ENCODE measurements around the gene SLC23A1. TPM values are rescaled to one million over a fixed set of nuclear protein-coding genes. Genes with fewer than 3 reads are reported as not detected.
A peak's percentile ranks its signal among the peaks of the same experiment; 100 is the strongest.

The SLC23A1 gene
- total and polyA plus RNA-seq, 9 of the 15 experiments (the other 6 are each of a cell fraction or from before 2014, with no cell fraction given): 0.03 to 0.20 (median 0.05) TPM; not detected in 5

DNA sequence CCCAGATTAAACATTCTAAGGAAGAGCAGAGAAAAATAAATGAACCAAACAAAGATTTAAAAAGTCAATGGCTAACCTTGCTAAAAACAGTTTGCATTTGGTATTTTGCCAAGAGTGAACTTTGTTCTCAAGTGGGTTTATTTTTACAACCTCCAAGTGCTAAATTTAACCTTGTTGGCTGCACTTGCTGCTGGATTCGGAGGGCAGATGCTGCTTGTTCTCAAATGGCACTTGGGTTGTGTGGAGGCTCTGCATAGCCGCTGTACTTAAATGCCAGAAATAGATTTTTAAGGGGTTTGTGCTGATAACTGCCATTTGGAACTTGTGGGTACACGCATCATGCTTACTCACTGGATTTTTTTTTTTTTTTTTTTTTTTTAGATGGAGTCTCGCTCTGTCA, 34.1 kb upstream of the SLC23A1 start:
- no peak overlapping the region for H3K4me3 ChIP-seq
- WGBS (ENCODE audit: insufficient coverage, low coverage, missing lambda C conversion rate): 49% methylated on average over 3 of the region's 4 CpGs
- no peaks in the 10 kb centered on the region for H3K9me1 ChIP-seq (ENCODE audit: control insufficient read depth, insufficient read depth, low read length)
- TF ChIP-seq MEF2A (IDR thresholded peaks at IDR 0.05; ENCODE audit: control insufficient read depth, low read depth, low read length) (peak; percentile 42; the same call in 1 of the 2 replicates), ZNF143 (CRISPR knock-in tag; IDR thresholded peaks at IDR 0.05) (no peak)
- no peak overlapping the region for H3K4me2 ChIP-seq (ENCODE audit: insufficient read depth, low read length)
- no peak for ATAC-seq
- peaks cover 4 to 13% of the 10 kb centered on the region in 2 experiments for H3K4me1 ChIP-seq (replicated peaks in 1 of 2; ENCODE audit: control insufficient read depth in 2 of 2, insufficient read depth in 2 of 2, low read length in 2 of 2)
- no peak overlapping the region for H3K9ac ChIP-seq (ENCODE audit: insufficient read depth in 1 of 2, low read depth in 2 of 2, low read length in 2 of 2)
- H3K79me2 ChIP-seq (ENCODE audit: control insufficient read depth, insufficient read depth, low read length): no peaks in the 10 kb centered on the region
- intact Hi-C loops (cut with micrococcal nuclease): loop anchor here (5.0 kb wide), 1 partner anchor 130 kb away; no protein-coding TSS in a partner anchor
- no peak for DNase-seq (ENCODE audit: extremely low read depth in 1 of 4, low spot score in 3 of 4)
- POLR2A ChIA-PET: interaction anchor here (0.9 kb wide), 1 partner anchor 9 kb away, joined by 4 read pairs; no protein-coding TSS in a partner anchor
- H2AFZ ChIP-seq (ENCODE audit: low read depth, low read length): no peak overlapping the region
- in situ Hi-C loops (cut with MboI): loop anchor here (10.0 kb wide), 1 partner anchor 348 kb away; no protein-coding TSS in a partner anchor
- H3K36me3 ChIP-seq (ENCODE audit: control insufficient read depth, insufficient read depth, low read length): no peaks in the 10 kb centered on the region
- H4K20me1 ChIP-seq (replicated peaks; ENCODE audit: control insufficient read depth, insufficient read depth, low read length): no peaks in the 10 kb centered on the region
- no TSS peak for BruUV-seq (replicated peaks)
- H3K27ac ChIP-seq (ENCODE audit: extremely low read depth, low read depth, low read length): no peak overlapping the region
- CTCF ChIA-PET (ENCODE audit: low intra/inter-chr PET ratio): interaction anchor here (0.7 kb wide), 1 partner anchor 1797 kb away, joined by 4 read pairs; no protein-coding TSS in a partner anchor
- no peak for FAIRE-seq
- no peaks in the 10 kb centered on the region for H3K9me3 ChIP-seq (replicated peaks; ENCODE audit: control insufficient read depth, insufficient read depth, low read depth, low read length)
- H3K27me3 ChIP-seq (ENCODE audit: control insufficient read depth in 2 of 2, insufficient read depth in 2 of 2, low read length in 2 of 2): no peaks in the 10 kb centered on the region

DNA sequence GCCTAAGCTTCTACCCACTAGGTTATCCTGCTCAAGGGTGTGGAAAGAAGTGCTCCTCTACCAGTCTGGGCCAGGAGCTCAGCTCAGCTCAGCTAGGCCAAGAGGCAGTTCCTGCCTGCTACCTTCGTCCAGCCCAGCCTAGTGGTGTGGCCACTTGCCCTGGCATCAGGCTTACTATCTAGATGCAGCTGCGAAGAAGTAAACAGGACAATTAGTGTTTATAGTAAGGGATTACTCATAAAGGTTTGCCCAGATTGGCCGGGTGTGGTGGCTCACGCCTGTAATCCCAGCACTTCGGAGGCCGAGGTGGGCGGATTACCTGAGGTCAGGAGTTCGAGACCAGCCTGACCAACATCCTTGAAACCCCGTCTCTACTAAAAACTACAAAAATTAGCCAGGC, 33.6 kb upstream of the SLC23A1 start:
- FAIRE-seq: no peak

More for the DNA sequence above, 33.6 kb upstream of the SLC23A1 start:
- Histone ChIP-seq H3K79me2 (ENCODE audit: control insufficient read depth, insufficient read depth, low read length) (no peaks in the 10 kb centered on the region), H3K4me1 (replicated peaks in 1 of 2; ENCODE audit: control insufficient read depth in 2 of 2, insufficient read depth in 2 of 2, low read length in 2 of 2) (peaks cover 4 to 13% of the 10 kb centered on the region in 2 experiments), H3K9me1 (ENCODE audit: control insufficient read depth, insufficient read depth, low read length) (no peaks in the 10 kb centered on the region), H3K27me3 (ENCODE audit: control insufficient read depth in 2 of 2, insufficient read depth in 2 of 2, low read length in 2 of 2) (no peaks in the 10 kb centered on the region), H3K9me3 (replicated peaks; ENCODE audit: control insufficient read depth, insufficient read depth, low read depth, low read length) (no peaks in the 10 kb centered on the region), H2AFZ (ENCODE audit: low read depth, low read length) (no peak overlapping the region), H3K27ac (ENCODE audit: extremely low read depth, low read depth, low read length) (no peak overlapping the region), H3K4me3 (no peak overlapping the region), H3K36me3 (ENCODE audit: control insufficient read depth, insufficient read depth, low read length) (no peaks in the 10 kb centered on the region), H3K9ac (ENCODE audit: insufficient read depth in 1 of 2, low read depth in 2 of 2, low read length in 2 of 2) (0 out of 4 replicates have a peak overlapping the region, but pooled peaks of 1 of the 2 experiments have one; percentile 0), H3K4me2 (ENCODE audit: insufficient read depth, low read length) (no peak overlapping the region), H4K20me1 (replicated peaks; ENCODE audit: control insufficient read depth, insufficient read depth, low read length) (no peaks in the 10 kb centered on the region)
- intact Hi-C loops (cut with micrococcal nuclease) (loop anchor here (5.0 kb wide), 1 partner anchor 129 kb away; no protein-coding TSS in a partner anchor), in situ Hi-C loops (cut with MboI) (loop anchor here (10.0 kb wide), 1 partner anchor 348 kb away; no protein-coding TSS in a partner anchor)
- WGBS (ENCODE audit: insufficient coverage, low coverage, missing lambda C conversion rate): 76% methylated on average over 9 of the region's 9 CpGs
- DNase-seq (ENCODE audit: extremely low read depth in 1 of 4, low spot score in 3 of 4) (no peak), ATAC-seq (peak; percentile 26; the same call in 2 of the 3 replicates)
- ChIA-PET CTCF (ENCODE audit: low intra/inter-chr PET ratio) (no interaction called here), POLR2A (interaction anchor here (0.7 to 1.9 kb wide), 2 partner anchors 23 to 73 kb away, joined by 3 to 6 read pairs; partner anchors contain the start of gene DNAJC18)
- no TSS peak for BruUV-seq (replicated peaks)
- TF ChIP-seq ETS2 (tag; IDR thresholded peaks at IDR 0.05; ENCODE audit: borderline replicate concordance, poor library complexity, severe bottlenecking): no peak
- TF ChIP-seq, protein P1, sequence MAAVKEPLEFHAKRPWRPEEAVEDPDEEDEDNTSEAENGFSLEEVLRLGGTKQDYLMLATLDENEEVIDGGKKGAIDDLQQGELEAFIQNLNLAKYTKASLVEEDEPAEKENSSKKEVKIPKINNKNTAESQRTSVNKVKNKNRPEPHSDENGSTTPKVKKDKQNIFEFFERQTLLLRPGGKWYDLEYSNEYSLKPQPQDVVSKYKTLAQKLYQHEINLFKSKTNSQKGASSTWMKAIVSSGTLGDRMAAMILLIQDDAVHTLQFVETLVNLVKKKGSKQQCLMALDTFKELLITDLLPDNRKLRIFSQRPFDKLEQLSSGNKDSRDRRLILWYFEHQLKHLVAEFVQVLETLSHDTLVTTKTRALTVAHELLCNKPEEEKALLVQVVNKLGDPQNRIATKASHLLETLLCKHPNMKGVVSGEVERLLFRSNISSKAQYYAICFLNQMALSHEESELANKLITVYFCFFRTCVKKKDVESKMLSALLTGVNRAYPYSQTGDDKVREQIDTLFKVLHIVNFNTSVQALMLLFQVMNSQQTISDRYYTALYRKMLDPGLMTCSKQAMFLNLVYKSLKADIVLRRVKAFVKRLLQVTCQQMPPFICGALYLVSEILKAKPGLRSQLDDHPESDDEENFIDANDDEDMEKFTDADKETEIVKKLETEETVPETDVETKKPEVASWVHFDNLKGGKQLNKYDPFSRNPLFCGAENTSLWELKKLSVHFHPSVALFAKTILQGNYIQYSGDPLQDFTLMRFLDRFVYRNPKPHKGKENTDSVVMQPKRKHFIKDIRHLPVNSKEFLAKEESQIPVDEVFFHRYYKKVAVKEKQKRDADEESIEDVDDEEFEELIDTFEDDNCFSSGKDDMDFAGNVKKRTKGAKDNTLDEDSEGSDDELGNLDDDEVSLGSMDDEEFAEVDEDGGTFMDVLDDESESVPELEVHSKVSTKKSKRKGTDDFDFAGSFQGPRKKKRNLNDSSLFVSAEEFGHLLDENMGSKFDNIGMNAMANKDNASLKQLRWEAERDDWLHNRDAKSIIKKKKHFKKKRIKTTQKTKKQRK (IDR thresholded peaks at IDR 0.05; ENCODE audit: borderline replicate concordance, low read depth, low read length): no peak
- TF ChIP-seq HMG20B (CRISPR knock-in tag; IDR thresholded peaks at IDR 0.05): no peak
- TF ChIP-seq RAD21 (CRISPR knock-in tag; conservative IDR thresholded peaks at IDR 0.05 in 1 of 2, IDR thresholded peaks at IDR 0.05 in 1 of 2): no peak
- TF ChIP-seq HLTF (IDR thresholded peaks at IDR 0.05): no peak
- TF ChIP-seq TCF7 (IDR thresholded peaks at IDR 0.05; ENCODE audit: borderline replicate concordance): no peak
